GM19328 (cell line): ENCODE data around the gene ADAMTS7.
"Not testable (repeated sequence)": the region's sequence is repeated elsewhere in the genome, so short reads cannot be mapped to it uniquely, and the experiment has no call there.

Experiments used
- ATAC-seq: cut with Tn5 transposase; IDR thresholded peaks from one replicate; pipeline ENCODE4 v1.9.1; 2021; ENCODE audit warnings: mild to moderate bottlenecking, moderate library complexity; ENCODE audit not compliant: unreplicated experiment

Gene ADAMTS7

GRCh38 chr15:78781381-78781780 lies 29.9 kb downstream of the ADAMTS7 start:
- not testable (repeated sequence) for ATAC-seq

- not testable (repeated sequence) for ATAC-seq
Measured at GRCh38 chr15:78779975-78780374, 31.3 kb downstream of the ADAMTS7 start.

- ATAC-seq = not testable (repeated sequence)
Measured at GRCh38 chr15:78779176-78779785, 32.0 kb downstream of the ADAMTS7 start.

GRCh38 chr15:78778422-78778821 lies 32.8 kb downstream of the ADAMTS7 start:
- no peak for ATAC-seq

GRCh38 chr15:78777953-78778345 lies 33.3 kb downstream of the ADAMTS7 start:
- not testable (repeated sequence) for ATAC-seq

- not testable (repeated sequence) for ATAC-seq
Measured at GRCh38 chr15:78777290-78777952, 33.8 kb downstream of the ADAMTS7 start.

GRCh38 chr15:78776046-78776925 lies 35.0 kb downstream of the ADAMTS7 start:
- ATAC-seq = not testable (repeated sequence)

GRCh38 chr15:78775472-78775871 lies 35.8 kb downstream of the ADAMTS7 start:
- ATAC-seq = no peak

- ATAC-seq = not testable (repeated sequence)
Measured at GRCh38 chr15:78774451-78774990, 36.7 kb downstream of the ADAMTS7 start.

- ATAC-seq = not testable (repeated sequence)
Measured at GRCh38 chr15:78773765-78774450, 37.4 kb downstream of the ADAMTS7 start.

- no peak for ATAC-seq
Measured at GRCh38 chr15:78772738-78773137, 38.5 kb downstream of the ADAMTS7 start.

- ATAC-seq = not testable (repeated sequence)
Measured at GRCh38 chr15:78771436-78772000, 39.7 kb downstream of the ADAMTS7 start.

GRCh38 chr15:78771020-78771419 lies 40.2 kb downstream of the ADAMTS7 start:
- not testable (repeated sequence) for ATAC-seq

- ATAC-seq = not testable (repeated sequence)
Measured at GRCh38 chr15:78769473-78770225, 41.6 kb downstream of the ADAMTS7 start.

GRCh38 chr15:78768531-78769408 lies 42.5 kb downstream of the ADAMTS7 start:
- no peak for ATAC-seq

GRCh38 chr15:78768096-78768495 lies 43.2 kb downstream of the ADAMTS7 start:
- no peak for ATAC-seq

GRCh38 chr15:78767331-78767951 lies 43.8 kb downstream of the ADAMTS7 start:
- no peak for ATAC-seq

GRCh38 chr15:78766641-78767071 lies 44.6 kb downstream of the ADAMTS7 start:
- not testable (repeated sequence) for ATAC-seq
